ENCODE data around the gene C17orf107. TPM values are rescaled to one million over a fixed set of nuclear protein-coding genes. Genes with fewer than 3 reads are reported as not detected.

Gene C17orf107
- total RNA-seq, 2 donors from 2014 or later = 1.3 to 1.8 TPM

Other genes starting within 250 kb of the C17orf107 start
- gene PELP1, start 195.4 kb upstream of the C17orf107 start, total RNA-seq = 10 to 100 TPM; 25.8 to 35.5 TPM
- gene ARRB2, start 188.9 kb upstream of the C17orf107 start, total RNA-seq = 10 to 100 TPM; 27.2 to 45.1 TPM
- 10 to 100 TPM; 21.8 to 26.7 TPM for gene MED11, start 168.1 kb upstream of the C17orf107 start, total RNA-seq
- gene ZMYND15, start 159.7 kb upstream of the C17orf107 start, total RNA-seq = 1 to 10 TPM; 1.1 to 1.9 TPM
- gene CXCL16, start 159.6 kb upstream of the C17orf107 start, total RNA-seq = 10 to 100 TPM; 36.2 to 52.3 TPM
- 10 to 100 TPM; 17.3 to 26.9 TPM for gene TM4SF5, start 127.7 kb upstream of the C17orf107 start, total RNA-seq
- under 1 TPM; 0.73 to 0.79 TPM for gene VMO1, start 113.2 kb upstream of the C17orf107 start, total RNA-seq
- gene GLTPD2, start 110.6 kb upstream of the C17orf107 start, total RNA-seq = under 1 TPM; 0.49 to 0.61 TPM
- 10 to 100 TPM; 79.4 to 99.6 TPM for gene PSMB6, start 103.4 kb upstream of the C17orf107 start, total RNA-seq
- gene PLD2, start 92.4 kb upstream of the C17orf107 start, total RNA-seq = 10 to 100 TPM; 26.1 to 27.5 TPM
- 100 to 1,000 TPM; 193 to 205 TPM for gene MINK1, start 66.2 kb upstream of the C17orf107 start, total RNA-seq
- gene CHRNE, start 3.6 kb downstream of the C17orf107 start, total RNA-seq = under 1 TPM; 0.43 to 0.81 TPM
- not detected for gene GP1BA, start 32.7 kb downstream of the C17orf107 start, total RNA-seq
- 10 to 100 TPM; 77.5 to 90.0 TPM for gene SLC25A11, start 40.5 kb downstream of the C17orf107 start, total RNA-seq
- gene RNF167, start 40.7 kb downstream of the C17orf107 start, total RNA-seq = 100 to 1,000 TPM in 1 of 2 donors, 10 to 100 TPM in 1; 96.5 to 105 TPM
- 100 to 1,000 TPM; 720 to 812 TPM for gene PFN1, start 49.0 kb downstream of the C17orf107 start, total RNA-seq
- 1 to 10 TPM; 7.3 to 8.9 TPM for gene ENO3, start 51.6 kb downstream of the C17orf107 start, total RNA-seq
- gene SPAG7, start 68.3 kb downstream of the C17orf107 start, total RNA-seq = 10 to 100 TPM; 49.3 to 68.2 TPM
- gene CAMTA2, start 88.1 kb downstream of the C17orf107 start, total RNA-seq = 10 to 100 TPM; 49.1 to 52.2 TPM
- 1 to 10 TPM; 1.9 TPM for gene INCA1, start 98.0 kb downstream of the C17orf107 start, total RNA-seq
- 100 to 1,000 TPM; 212 to 226 TPM for gene KIF1C, start 98.4 kb downstream of the C17orf107 start, total RNA-seq
- gene SLC52A1, start 135.9 kb downstream of the C17orf107 start, total RNA-seq = 1 to 10 TPM; 2.4 to 2.5 TPM
- gene ZFP3, start 178.9 kb downstream of the C17orf107 start, total RNA-seq = 1 to 10 TPM; 8.0 to 8.6 TPM
- gene ZNF232, start 212.3 kb downstream of the C17orf107 start, total RNA-seq = 1 to 10 TPM; 7.1 to 7.7 TPM
- under 1 TPM; 0.08 to 0.12 TPM for gene USP6, start 216.5 kb downstream of the C17orf107 start, total RNA-seq